H1 (cell line): ENCODE data around the gene ADORA1. TPM values are rescaled to one million over a fixed set of nuclear protein-coding genes. Genes with fewer than 3 reads are reported as not detected.

Experiments
- CTCF ChIA-PET: fragments of 300-600 bp; sonication (Branson Sonifier 250); formaldehyde crosslinking; loops from one replicate; lab custom pipeline; 2021; ENCODE audit not compliant: partially characterized antibody; lab: Charles Lee
- POLR2A ChIA-PET: fragments of 300-600 bp; sonication (Branson Sonifier 250); formaldehyde crosslinking; loops from one replicate; lab custom pipeline; 2021; ENCODE audit warnings: inconsistent platforms; ENCODE audit not compliant: partially characterized antibody; lab: Charles Lee
- DNase-seq, 2 experiments: peaks; one replicate each; pipeline versions ENCODE4 v3.0.0 to v3.0.0-alpha.2; 2010 to 2022; ENCODE audit warnings: low spot score in 2 of 2, low read depth in 1 of 2, mixed read lengths in 1 of 2
- FAIRE-seq: peaks from 2 replicates; lab custom pipeline; 2011; peaks lifted over from hg19 to GRCh38; lab: Jason Lieb, UNC
- H2AFZ ChIP-seq: 2 replicates; pipeline ENCODE4 v1.8.1; 2012; ENCODE audit warnings: low read length, inconsistent platforms
- H2AK5ac ChIP-seq: 2 replicates; pipeline ENCODE4 v1.6.1; 2013; ENCODE audit warnings: low read depth, low read length
- H2BK120ac ChIP-seq: replicated peaks from 2 replicates; pipeline ENCODE3; 2013; ENCODE audit warnings: low read depth, low read length, inconsistent platforms
- H2BK12ac ChIP-seq: 2 replicates; pipeline ENCODE4 v1.6.1; 2013; ENCODE audit warnings: low read depth, low read length
- H2BK15ac ChIP-seq: 2 replicates; pipeline ENCODE4 v1.6.1; 2013; ENCODE audit warnings: low read length
- H2BK20ac ChIP-seq: 2 replicates; pipeline ENCODE4 v1.6.1; 2013; ENCODE audit warnings: low read length
- H2BK5ac ChIP-seq: 2 replicates; pipeline ENCODE4 v1.6.1; 2013; ENCODE audit warnings: low read depth, low read length
- H3K14ac ChIP-seq: 2 replicates; pipeline ENCODE4 v1.6.1; 2013; ENCODE audit warnings: inconsistent platforms; ENCODE audit not compliant: insufficient read length
- H3K18ac ChIP-seq: 2 replicates; pipeline ENCODE4 v1.6.1; 2013; ENCODE audit warnings: low read length; ENCODE audit errors: extremely low read depth
- H3K23ac ChIP-seq: 2 replicates; pipeline ENCODE4 v1.6.1; 2013; ENCODE audit warnings: inconsistent platforms; ENCODE audit not compliant: insufficient read length
- H3K23me2 ChIP-seq: 2 replicates; pipeline ENCODE4 v1.6.1; 2013; ENCODE audit warnings: low read depth, low read length
- H3K27ac ChIP-seq: 2 replicates; pipeline ENCODE4 v1.6.1; 2011; ENCODE audit warnings: low read depth, low read length, inconsistent platforms
- H3K27me3 ChIP-seq, 4 experiments: replicated peaks in 1 of 4; 1 replicate in 1 of 4; 2 replicates in 3 of 4; pipeline versions ENCODE4 v1.6.1 to v1.8.1; 2011 to 2013; ENCODE audit warnings: low read length in 3 of 4, mild to moderate bottlenecking in 3 of 4, inconsistent platforms in 2 of 4, mixed read lengths in 2 of 4, moderate library complexity in 1 of 4; ENCODE audit not compliant: control insufficient read depth in 3 of 4, insufficient read depth in 3 of 4; ENCODE audit errors: extremely low read depth in 1 of 4
- H3K36me3 ChIP-seq, 4 experiments: 2 replicates each; pipeline versions ENCODE4 v1.6.1 to v1.8.1; 2011 to 2013; ENCODE audit warnings: mild to moderate bottlenecking in 4 of 4, low read length in 3 of 4, moderate library complexity in 2 of 4, control low read depth in 1 of 4, inconsistent platforms in 1 of 4; ENCODE audit not compliant: insufficient read depth in 4 of 4, control insufficient read depth in 2 of 4
- H3K4ac ChIP-seq: replicated peaks from 2 replicates; pipeline ENCODE3; 2013; ENCODE audit warnings: low read length, low read depth, mixed read lengths, inconsistent platforms; ENCODE audit not compliant: insufficient read length
- H3K4me1 ChIP-seq, 4 experiments: replicated peaks in 1 of 4; 1 replicate in 1 of 4; 2 replicates in 3 of 4; pipeline versions ENCODE4 v1.6.1 to v1.8.1; 2011 to 2013; ENCODE audit warnings: low read length in 3 of 4, inconsistent platforms in 2 of 4, mixed read lengths in 1 of 4; ENCODE audit not compliant: insufficient read depth in 4 of 4, control insufficient read depth in 3 of 4
- H3K4me2 ChIP-seq, 2 experiments: 2 replicates each; pipeline versions ENCODE4 v1.6.1 to v1.8.1; 2011 to 2013; ENCODE audit warnings: low read depth in 2 of 2, low read length in 2 of 2, control low read depth in 1 of 2, inconsistent platforms in 1 of 2, mild to moderate bottlenecking in 1 of 2; ENCODE audit not compliant: insufficient read depth in 1 of 2
- H3K4me3 ChIP-seq, 4 experiments: fragments of 200-600, 300-600 bp in 1 of 4; sonication (generic), shearing (Covaris generic), sonication (Bioruptor Twin) in 1 of 4; 2 replicates each; pipeline versions ENCODE4 v1.5.1 to v1.8.1; 2011 to 2016; ENCODE audit warnings: low read length in 4 of 4, low read depth in 3 of 4, control low read depth in 2 of 4, inconsistent platforms in 2 of 4, mild to moderate bottlenecking in 2 of 4, mixed read lengths in 1 of 4, moderate library complexity in 1 of 4; ENCODE audit not compliant: insufficient read depth in 2 of 4; ENCODE audit errors: extremely low read depth in 1 of 4
- H3K56ac ChIP-seq: replicated peaks from 2 replicates; pipeline ENCODE3; 2013; ENCODE audit warnings: low read depth, mild to moderate bottlenecking, mixed read lengths, low read length, inconsistent platforms; ENCODE audit not compliant: insufficient read length
- H3K79me1 ChIP-seq: 2 replicates; pipeline ENCODE4 v1.6.1; 2013; ENCODE audit warnings: low read depth, low read length, control low read depth
- H3K79me2 ChIP-seq, 2 experiments: 2 replicates each; pipeline versions ENCODE4 v1.6.1 to v1.8.1; 2012 to 2013; ENCODE audit warnings: low read length in 2 of 2, mild to moderate bottlenecking in 2 of 2, inconsistent platforms in 1 of 2; ENCODE audit not compliant: insufficient read depth in 2 of 2, control insufficient read depth in 1 of 2
- H3K9ac ChIP-seq, 4 experiments: replicated peaks in 1 of 4; 1 replicate in 1 of 4; 2 replicates in 3 of 4; pipeline versions ENCODE4 v1.6.1 to v1.8.1; 2011 to 2013; ENCODE audit warnings: low read depth in 3 of 4, low read length in 3 of 4, control low read depth in 2 of 4, mild to moderate bottlenecking in 2 of 4, moderate library complexity in 2 of 4, inconsistent platforms in 1 of 4; ENCODE audit errors: extremely low read depth in 1 of 4
- H3K9me3 ChIP-seq, 2 experiments: 2 replicates each; pipeline versions ENCODE4 v1.6.1 to v1.8.1; 2012 to 2013; ENCODE audit warnings: mild to moderate bottlenecking in 2 of 2, moderate library complexity in 2 of 2, control low read depth in 1 of 2, inconsistent platforms in 1 of 2, low read depth in 1 of 2, low read length in 1 of 2, mixed read lengths in 1 of 2; ENCODE audit not compliant: insufficient read depth in 2 of 2
- H4K20me1 ChIP-seq, 2 experiments: replicated peaks in 1 of 2; 2 replicates each; pipeline versions ENCODE3 to v1.8.1; 2011 to 2013; ENCODE audit warnings: inconsistent platforms in 2 of 2, low read length in 2 of 2, mild to moderate bottlenecking in 1 of 2; ENCODE audit not compliant: insufficient read depth in 2 of 2, control insufficient read depth in 1 of 2
- H4K5ac ChIP-seq: 2 replicates; pipeline ENCODE4 v1.6.1; 2013; ENCODE audit warnings: low read length, low read depth, mixed read lengths, inconsistent platforms; ENCODE audit not compliant: insufficient read length
- H4K8ac ChIP-seq: 2 replicates; pipeline ENCODE4 v1.8.0; 2013; ENCODE audit warnings: mild to moderate bottlenecking, moderate library complexity, low read length, inconsistent platforms; ENCODE audit not compliant: insufficient read depth; ENCODE audit errors: extremely low read depth
- H4K91ac ChIP-seq: replicated peaks from 2 replicates; pipeline ENCODE3; 2013; ENCODE audit warnings: low read length, mixed read lengths, inconsistent platforms; ENCODE audit not compliant: insufficient read length
- CBX8 ChIP-seq: fragments of 300-800, 300-1000 bp; sonication (generic); IDR thresholded peaks from 2 replicates; pipeline ENCODE4 v1.7.1; 2016; ENCODE audit warnings: low read depth, low read length, borderline replicate concordance
- CREB1 ChIP-seq: IDR thresholded peaks from 2 replicates; pipeline ENCODE4 v1.6.1; 2012; ENCODE audit warnings: inconsistent platforms
- EGR1 ChIP-seq: IDR thresholded peaks from 2 replicates; pipeline ENCODE4 v1.6.1; 2011; ENCODE audit warnings: low read depth, low read length, borderline replicate concordance
- GTF2F1 ChIP-seq: IDR thresholded peaks from 2 replicates; pipeline ENCODE4 v1.6.1; 2012; ENCODE audit warnings: low read depth, low read length, improper control_type of control experiment, borderline replicate concordance
- MAX ChIP-seq: IDR thresholded peaks from 2 replicates; pipeline ENCODE4 v1.6.1; 2012; ENCODE audit warnings: inconsistent platforms
- NANOG ChIP-seq: IDR thresholded peaks from 2 replicates; pipeline ENCODE4 v1.6.1; 2011; ENCODE audit warnings: low read length, low read depth, mild to moderate bottlenecking, inconsistent platforms; ENCODE audit not compliant: insufficient read depth, poor library complexity, severe bottlenecking
- RAD21 ChIP-seq, 2 experiments: IDR thresholded peaks in 1 of 2; conservative IDR thresholded peaks in 1 of 2; 2 replicates each; pipeline ENCODE4 v1.6.1; 2011; ENCODE audit warnings: low read depth in 2 of 2, low read length in 2 of 2, improper control_type of control experiment in 1 of 2, inconsistent platforms in 1 of 2, mild to moderate bottlenecking in 1 of 2, moderate library complexity in 1 of 2
- RFX5 ChIP-seq: IDR thresholded peaks from 2 replicates; pipeline ENCODE4 v1.6.1; 2011; ENCODE audit warnings: low read depth, low read length, improper control_type of control experiment, borderline replicate concordance
- SP1 ChIP-seq: IDR thresholded peaks from 2 replicates; pipeline ENCODE4 v1.6.1; 2011; ENCODE audit warnings: low read depth, low read length
- SP4 ChIP-seq: IDR thresholded peaks from 2 replicates; pipeline ENCODE4 v1.6.1; 2012; ENCODE audit warnings: low read length, inconsistent platforms
- TAF7 ChIP-seq: optimal IDR thresholded peaks from 2 replicates; pipeline ENCODE3; 2011; ENCODE audit warnings: low read depth, mild to moderate bottlenecking, inconsistent platforms, low read length, moderate library complexity, borderline replicate concordance
- USF2 ChIP-seq: IDR thresholded peaks from 2 replicates; pipeline ENCODE4 v1.6.1; 2011; ENCODE audit warnings: low read length, improper control_type of control experiment
- WGBS, 2 experiments: shearing (Covaris generic) in 1 of 2; methylation state at CpG; one replicate each; pipeline versions ENCODE4 v1.1.6 to v1.1.7; 2013 to 2015; ENCODE audit warnings: low lambda C conversion rate in 2 of 2, mixed read lengths in 2 of 2, inconsistent platforms in 1 of 2, low coverage in 1 of 2, missing lambda C conversion rate in 1 of 2; ENCODE audit not compliant: insufficient replicate concordance in 2 of 2, insufficient coverage in 1 of 2, insufficient read length in 1 of 2; ENCODE audit errors: extremely low coverage in 1 of 2, missing lambda C conversion rate in 1 of 2; 5-methylcytosine and 5-hydroxymethylcytosine counted together
- polyA plus RNA-seq, 7 experiments: library from polyadenylated mRNA; depleted of rRNA in 3 of 7; stranded (reverse) in 5 of 7; unstranded in 2 of 7; fragments of >200 nt in 5 of 7; fragments of 200-250 nt in 2 of 7; gene quantifications; 1 replicate in 5 of 7; 2 replicates in 1 of 7; 4 replicates in 1 of 7; pipeline versions ENCODE4 v1.2.1 to v1.2.3, GENCODE V29; 2011 to 2013; ENCODE audit warnings: missing spikeins in 2 of 7, mixed read lengths in 2 of 7
- total RNA-seq: library from RNA; stranded (reverse); fragmentation: NEBNext Ultra II Directional; extraction: Animal tissue kit (Norgen Biotek cat#: 25700); gene quantifications from 2 replicates; pipeline ENCODE4 v1.2.1, GENCODE V29; 2021

Gene ADORA1
- total and polyA plus RNA-seq, 2 of the 8 experiments (the other 6 are each of a cell fraction or from before 2014, with no cell fraction given), result 3.3 to 6.7 TPM

GRCh38 chr1:203139976-203140475 is 12.5 kb downstream of the ADORA1 start:
- Histone ChIP-seq H3K4me3 (no peak overlapping the region), H2BK5ac (no peak overlapping the region), H3K27me3 (no peaks in the 10 kb centered on the region), H2BK120ac (no peak overlapping the region), H3K4me2 (no peak overlapping the region), H2BK12ac (no peak overlapping the region), H4K8ac (no peak overlapping the region), H3K9me3 (peaks cover 0 to 5% of the 10 kb centered on the region in 2 experiments; a peak in 1 of 4 replicates), H3K23me2 (no peaks in the 10 kb centered on the region; the same call in 1 of the 2 replicates), H3K56ac (no peak overlapping the region), H2AFZ (no peak overlapping the region), H3K4ac (no peak overlapping the region), H4K5ac (no peak overlapping the region), H4K91ac (no peak overlapping the region), H2AK5ac (no peak overlapping the region), H2BK15ac (no peak overlapping the region), H3K79me1 (no peaks in the 10 kb centered on the region), H3K4me1 (peaks cover 0 to 5% (median 0%) of the 10 kb centered on the region in 4 experiments; a peak in 1 of 7 replicates), H3K36me3 (no peaks in the 10 kb centered on the region), H3K23ac (no peak overlapping the region), H3K27ac (no peak overlapping the region), H4K20me1 (peaks cover 0 to 1% of the 10 kb centered on the region in 2 experiments), H3K14ac (no peak overlapping the region), H3K79me2 (no peaks in the 10 kb centered on the region), H2BK20ac (no peak overlapping the region), H3K18ac (no peak overlapping the region), H3K9ac (no peak overlapping the region)
- DNase-seq, result no peak
- FAIRE-seq, result no peak
- 91% methylated on average over 8 of the region's 8 CpGs; no CpG with 5 or more reads in 1 of the 2 experiments for WGBS, 2 experiments
- ChIA-PET POLR2A (no interaction called here), CTCF (interaction anchor here (1.8 to 49.1 kb wide), 6 partner anchors 7 to 91 kb away, joined by 10 to 1071 read pairs (median 270); partner anchors contain the start of genes ADORA1 and PPFIA4)
- TF ChIP-seq GTF2F1 (no peak), USF2 (no peak), TAF7 (no peak), EGR1 (no peak), CBX8 (no peak), SP1 (no peak), RAD21 (IDR thresholded peaks at IDR 0.05 in 1 of 2, conservative IDR thresholded peaks at IDR 0.05 in 1 of 2; ENCODE audit: low read depth in 2 of 2, low read length in 2 of 2) (no peak), CREB1 (no peak), MAX (no peak), NANOG (no peak), RFX5 (no peak), SP4 (no peak)
